OCI-LY7 (cell line): ENCODE measurements around the gene IMMP2L. TPM values are rescaled to one million over a fixed set of nuclear protein-coding genes. Genes with fewer than 3 reads are reported as not detected.

Source experiments
- BruUV-seq: library from RNA; stranded (reverse); fragments of 400-500 nt; replicated peaks from 2 replicates; lab custom pipeline; 2021; lab: Mats Ljungman, UMichigan
- CTCF ChIA-PET: fragments of 300-600 bp; sonication (Branson Sonifier 250); formaldehyde crosslinking; loops from one replicate; lab custom pipeline; 2022; ENCODE audit warnings: antibody characterized with exemption; ENCODE audit not compliant: unreplicated experiment; lab: Charles Lee
- POLR2A ChIA-PET: fragments of 300-600 bp; sonication (Branson Sonifier 250); formaldehyde crosslinking; loops from one replicate; lab custom pipeline; 2022; ENCODE audit warnings: antibody characterized with exemption; lab: Charles Lee
- DNase-seq: peaks from one replicate; pipeline ENCODE4 v3.0.0-alpha.2; 2015; ENCODE audit warnings: low spot score
- H2AFZ ChIP-seq: fragments of 200-600 bp; sonication (generic), shearing (Covaris generic); 2 replicates; pipeline ENCODE4 v1.6.1; 2014; ENCODE audit warnings: mild to moderate bottlenecking, antibody characterized with exemption, low read length, moderate library complexity
- H3K27ac ChIP-seq: fragments of 200-600 bp; sonication (generic); 2 replicates; pipeline ENCODE4 v1.5.1; 2014; ENCODE audit warnings: mixed run types, low read depth, mild to moderate bottlenecking, moderate library complexity, low read length, inconsistent platforms; ENCODE audit not compliant: poor library complexity, severe bottlenecking
- H3K36me3 ChIP-seq: fragments of 200-600 bp; sonication (generic); 2 replicates; pipeline ENCODE4 v1.6.1; 2014; ENCODE audit warnings: mild to moderate bottlenecking, antibody characterized with exemption, low read length, moderate library complexity, mixed read lengths; ENCODE audit not compliant: insufficient read depth
- H3K4me1 ChIP-seq: fragments of 200-600 bp; sonication (generic); 2 replicates; pipeline ENCODE4 v1.5.1; 2014; ENCODE audit warnings: mild to moderate bottlenecking, low read length; ENCODE audit not compliant: insufficient read depth, poor library complexity, severe bottlenecking
- H3K4me2 ChIP-seq: fragments of 200-600 bp; sonication (generic); 2 replicates; pipeline ENCODE4 v1.6.1; 2014; ENCODE audit warnings: mild to moderate bottlenecking, low read length
- H3K4me3 ChIP-seq: fragments of 200-600 bp; sonication (generic); 2 replicates; pipeline ENCODE4 v1.5.1; 2014; ENCODE audit warnings: mild to moderate bottlenecking, low read depth, low read length; ENCODE audit not compliant: poor library complexity, severe bottlenecking
- H3K79me2 ChIP-seq: fragments of 200-600 bp; sonication (generic); 2 replicates; pipeline ENCODE4 v1.6.1; 2016; ENCODE audit warnings: low read depth, mild to moderate bottlenecking, low read length, moderate library complexity, mixed read lengths; ENCODE audit not compliant: insufficient read depth
- H3K9me2 ChIP-seq: fragments of 200-600 bp; sonication (generic); 2 replicates; pipeline ENCODE4 v1.6.1; 2016; ENCODE audit warnings: mild to moderate bottlenecking, low read length, mixed read lengths; ENCODE audit not compliant: insufficient read depth
- H3K9me3 ChIP-seq: fragments of 200-600 bp; sonication (generic); 2 replicates; pipeline ENCODE4 v1.6.1; 2014; ENCODE audit warnings: mild to moderate bottlenecking, mixed run types, low read length, mixed read lengths
- H4K20me1 ChIP-seq: fragments of 200-600 bp; sonication (generic); 2 replicates; pipeline ENCODE4 v1.6.1; 2014; ENCODE audit warnings: mild to moderate bottlenecking, antibody characterized with exemption, low read length, moderate library complexity, mixed read lengths; ENCODE audit not compliant: insufficient read depth
- CTCF ChIP-seq: fragments of 200-600 bp; sonication (generic); conservative IDR thresholded peaks from 2 replicates; pipeline ENCODE4 v1.5.1; 2014; ENCODE audit warnings: mild to moderate bottlenecking, antibody characterized with exemption, low read length, moderate library complexity, mixed read lengths
- EZH2phosphoT487 ChIP-seq: fragments of 200-600 bp; sonication (generic); IDR thresholded peaks from 2 replicates; pipeline ENCODE4 v1.6.1; 2018; ENCODE audit warnings: low read depth, borderline replicate concordance, mild to moderate bottlenecking, mixed run types, antibody characterized with exemption, low read length, moderate library complexity, mixed read lengths
- intact Hi-C: fragments of 100-400 bp; cut with micrococcal nuclease; formaldehyde crosslinking; loops from one replicate; pipeline ENCODE4 v1.10.0; 2022; ENCODE audit not compliant: unreplicated experiment
- small RNA-seq: library from RNA; depleted of rRNA; stranded (forward); fragments of <200 nt; gene quantifications from one replicate; pipeline ENCODE3, GENCODE V24; 2014
- total RNA-seq, 2 experiments: library from RNA; depleted of rRNA in 1 of 2; stranded (reverse); fragments of >200 nt in 1 of 2; shearing (Covaris generic) in 1 of 2; gene quantifications; 2 replicates each; pipeline ENCODE4 v1.2.3, GENCODE V29; 2014 to 2022

The IMMP2L gene
- total RNA-seq, 2 experiments from 2014 or later, result 8.0 to 25.4 TPM

- ChIA-PET CTCF (no interaction called here), POLR2A (no interaction called here)
- no peaks in the 10 kb centered on the region for H4K20me1 ChIP-seq
- no peak overlapping the region for H2AFZ ChIP-seq
- no peaks in the 10 kb centered on the region for H3K36me3 ChIP-seq
- no peak overlapping the region for H3K4me3 ChIP-seq
- DNase-seq, result no peak
- TF ChIP-seq CTCF (no peak), EZH2phosphoT487 (no peak)
- H3K9me3 ChIP-seq, result no peaks in the 10 kb centered on the region
- intact Hi-C loops, result no loop called here
- no peak overlapping the region for H3K27ac ChIP-seq
- no peak overlapping the region for H3K4me2 ChIP-seq
- no peaks in the 10 kb centered on the region for H3K9me2 ChIP-seq
- no TSS peak for BruUV-seq
- H3K79me2 ChIP-seq, result no peaks in the 10 kb centered on the region
- no peaks in the 10 kb centered on the region for H3K4me1 ChIP-seq
Measured at GRCh38 chr7:110621289-110621688, 941.0 kb downstream of the IMMP2L start.

GRCh38 chr7:110620110-110620735 is 942.1 kb downstream of the IMMP2L start:
- CTCF ChIA-PET, result no interaction called here
- H3K4me3 ChIP-seq, result no peak overlapping the region
- no peak overlapping the region for H2AFZ ChIP-seq
- TF ChIP-seq EZH2phosphoT487, result no peak
- no peak for TF ChIP-seq CTCF
- no peaks in the 10 kb centered on the region for H4K20me1 ChIP-seq
- no peaks in the 10 kb centered on the region for H3K36me3 ChIP-seq
- POLR2A ChIA-PET, result no interaction called here
- no peaks in the 10 kb centered on the region for H3K9me2 ChIP-seq
- no peaks in the 10 kb centered on the region for H3K4me1 ChIP-seq
- BruUV-seq, result no TSS peak
- intact Hi-C loops, result no loop called here
- no peaks in the 10 kb centered on the region for H3K9me3 ChIP-seq
- H3K79me2 ChIP-seq, result no peaks in the 10 kb centered on the region
- DNase-seq, result no peak
- H3K4me2 ChIP-seq, result no peak overlapping the region
- no peak overlapping the region for H3K27ac ChIP-seq

Small RNA genes within 50 kb of the gene (small RNA-seq; reads per million reads assigned to genes)
- not detected for gene AC003989.2
